Measurements from ENCODE around the gene ADAM11.

DNA sequence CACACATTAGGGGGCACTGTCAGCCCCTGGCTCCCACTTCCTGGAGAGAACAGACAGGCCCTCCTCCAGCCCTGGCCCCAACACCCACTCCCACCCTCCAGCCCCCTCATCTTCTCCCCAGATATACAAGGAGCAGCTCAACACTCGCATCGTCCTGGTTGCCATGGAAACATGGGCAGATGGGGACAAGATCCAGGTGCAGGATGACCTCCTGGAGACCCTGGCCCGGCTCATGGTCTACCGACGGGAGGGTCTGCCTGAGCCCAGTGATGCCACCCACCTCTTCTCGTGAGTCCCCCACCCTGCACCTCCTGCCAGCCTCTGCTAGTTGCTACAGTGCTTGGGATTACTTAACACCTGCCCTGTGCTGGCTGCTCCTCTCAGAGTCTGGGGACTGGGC lies 14.4 kb downstream of the ADAM11 start:
- TF ChIP-seq, protein P1, sequence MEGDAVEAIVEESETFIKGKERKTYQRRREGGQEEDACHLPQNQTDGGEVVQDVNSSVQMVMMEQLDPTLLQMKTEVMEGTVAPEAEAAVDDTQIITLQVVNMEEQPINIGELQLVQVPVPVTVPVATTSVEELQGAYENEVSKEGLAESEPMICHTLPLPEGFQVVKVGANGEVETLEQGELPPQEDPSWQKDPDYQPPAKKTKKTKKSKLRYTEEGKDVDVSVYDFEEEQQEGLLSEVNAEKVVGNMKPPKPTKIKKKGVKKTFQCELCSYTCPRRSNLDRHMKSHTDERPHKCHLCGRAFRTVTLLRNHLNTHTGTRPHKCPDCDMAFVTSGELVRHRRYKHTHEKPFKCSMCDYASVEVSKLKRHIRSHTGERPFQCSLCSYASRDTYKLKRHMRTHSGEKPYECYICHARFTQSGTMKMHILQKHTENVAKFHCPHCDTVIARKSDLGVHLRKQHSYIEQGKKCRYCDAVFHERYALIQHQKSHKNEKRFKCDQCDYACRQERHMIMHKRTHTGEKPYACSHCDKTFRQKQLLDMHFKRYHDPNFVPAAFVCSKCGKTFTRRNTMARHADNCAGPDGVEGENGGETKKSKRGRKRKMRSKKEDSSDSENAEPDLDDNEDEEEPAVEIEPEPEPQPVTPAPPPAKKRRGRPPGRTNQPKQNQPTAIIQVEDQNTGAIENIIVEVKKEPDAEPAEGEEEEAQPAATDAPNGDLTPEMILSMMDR (IDR thresholded peaks at IDR 0.05), result no peak
- no peak for TF ChIP-seq ZFX (IDR thresholded peaks at IDR 0.05; ENCODE audit: borderline replicate concordance)
